Epithelial cell of esophagus (primary cell): ENCODE data around the gene ZDHHC17.

Source experiments
- DNase-seq: peaks from one replicate; pipeline ENCODE4 v3.0.0; 2010; ENCODE audit warnings: low read depth
- H3K4me3 ChIP-seq: 2 replicates; pipeline ENCODE4 v1.5.1; 2011; ENCODE audit warnings: mild to moderate bottlenecking, low read length, control low read depth
- TF ChIP-seq, protein P1 (sequence below): IDR thresholded peaks from 2 replicates; pipeline ENCODE4 v1.5.1; 2011; ENCODE audit warnings: low read depth, mild to moderate bottlenecking, low read length, control low read depth, inconsistent platforms; ENCODE audit not compliant: insufficient read depth; ENCODE audit errors: missing control alignments

The ZDHHC17 gene

DNA sequence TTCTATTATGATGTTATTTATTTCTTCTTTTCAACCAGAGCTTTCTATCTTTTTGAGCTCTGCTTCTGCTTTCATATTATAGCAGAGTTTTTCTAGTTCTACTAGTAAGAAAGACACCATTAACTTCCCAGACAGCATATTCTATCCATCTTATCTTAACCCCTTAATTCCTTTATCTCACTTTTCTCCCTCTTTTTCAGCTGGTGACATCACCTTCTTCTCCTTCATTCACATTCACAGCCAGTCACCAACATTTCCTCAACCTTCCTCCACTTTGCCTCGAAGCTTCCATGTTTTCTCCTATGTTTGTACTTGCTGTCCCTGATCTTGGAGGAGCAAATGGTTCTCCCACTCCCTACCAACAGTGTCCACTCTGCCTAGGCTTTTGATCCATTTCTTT is 118.5 kb downstream of the ZDHHC17 start:
- DNase-seq, result no peak
- TF ChIP-seq, protein P1, sequence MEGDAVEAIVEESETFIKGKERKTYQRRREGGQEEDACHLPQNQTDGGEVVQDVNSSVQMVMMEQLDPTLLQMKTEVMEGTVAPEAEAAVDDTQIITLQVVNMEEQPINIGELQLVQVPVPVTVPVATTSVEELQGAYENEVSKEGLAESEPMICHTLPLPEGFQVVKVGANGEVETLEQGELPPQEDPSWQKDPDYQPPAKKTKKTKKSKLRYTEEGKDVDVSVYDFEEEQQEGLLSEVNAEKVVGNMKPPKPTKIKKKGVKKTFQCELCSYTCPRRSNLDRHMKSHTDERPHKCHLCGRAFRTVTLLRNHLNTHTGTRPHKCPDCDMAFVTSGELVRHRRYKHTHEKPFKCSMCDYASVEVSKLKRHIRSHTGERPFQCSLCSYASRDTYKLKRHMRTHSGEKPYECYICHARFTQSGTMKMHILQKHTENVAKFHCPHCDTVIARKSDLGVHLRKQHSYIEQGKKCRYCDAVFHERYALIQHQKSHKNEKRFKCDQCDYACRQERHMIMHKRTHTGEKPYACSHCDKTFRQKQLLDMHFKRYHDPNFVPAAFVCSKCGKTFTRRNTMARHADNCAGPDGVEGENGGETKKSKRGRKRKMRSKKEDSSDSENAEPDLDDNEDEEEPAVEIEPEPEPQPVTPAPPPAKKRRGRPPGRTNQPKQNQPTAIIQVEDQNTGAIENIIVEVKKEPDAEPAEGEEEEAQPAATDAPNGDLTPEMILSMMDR, result no peak
- no peak overlapping the region for H3K4me3 ChIP-seq

DNA sequence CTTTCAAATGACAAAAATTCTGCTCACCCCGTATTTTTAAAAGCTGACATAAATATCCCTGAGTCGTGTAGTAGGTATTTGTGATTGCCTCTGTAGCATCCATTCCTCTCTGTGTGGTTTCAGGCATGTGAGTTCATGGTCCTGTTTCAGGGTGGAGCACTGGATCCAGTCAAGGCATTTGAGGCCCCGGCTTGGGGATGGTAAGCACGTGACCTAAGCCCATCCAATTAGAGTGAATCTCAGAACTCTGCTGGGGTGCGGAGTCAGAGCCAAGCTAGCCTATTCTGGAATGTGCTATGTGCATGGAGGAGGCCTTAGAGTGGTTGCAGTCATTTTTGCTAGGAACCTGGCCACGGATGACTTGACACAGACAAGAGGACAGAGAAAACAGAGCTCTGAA is 119.2 kb downstream of the ZDHHC17 start:
- TF ChIP-seq, protein P1, result no peak
- no peak overlapping the region for H3K4me3 ChIP-seq
- peak; percentile 54 for DNase-seq

DNA sequence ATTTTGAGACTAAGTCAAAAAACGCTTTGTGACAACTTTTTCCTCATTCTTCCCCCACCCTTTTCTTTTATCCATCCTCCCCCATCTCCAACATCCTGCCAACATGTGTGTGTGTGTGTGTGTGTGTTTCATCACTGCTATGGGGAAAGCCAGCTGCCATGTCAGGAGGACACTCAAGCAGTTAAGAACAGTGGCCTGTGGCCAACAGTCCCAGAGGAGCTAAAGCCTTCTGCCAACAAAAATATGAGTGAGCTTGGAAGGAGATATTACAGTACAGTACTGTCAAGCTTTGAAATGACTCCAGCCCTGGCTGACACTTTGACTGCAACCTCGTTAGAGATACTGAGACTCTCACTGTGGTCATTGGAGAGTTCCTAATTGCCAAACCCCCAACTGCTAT is 119.9 kb downstream of the ZDHHC17 start:
- no peak for DNase-seq
- no peak overlapping the region for H3K4me3 ChIP-seq
- TF ChIP-seq, protein P1, result no peak

GRCh38 chr12:76888775-76889174 is 124.9 kb downstream of the ZDHHC17 start:
- no peak for DNase-seq
- TF ChIP-seq, protein P1, result no peak
- no peak overlapping the region for H3K4me3 ChIP-seq

GRCh38 chr12:76890151-76891143 is 126.5 kb downstream of the ZDHHC17 start:
- H3K4me3 ChIP-seq, result no peak overlapping the region
- TF ChIP-seq, protein P1, result no peak
- DNase-seq, result peak; percentile 81

GRCh38 chr12:76891609-76892008 is 127.7 kb downstream of the ZDHHC17 start:
- DNase-seq, result no peak
- TF ChIP-seq, protein P1, result no peak
- no peak overlapping the region for H3K4me3 ChIP-seq
